Astrocyte (in vitro differentiated cells and primary cell): ENCODE measurements around the gene STARD13. TPM values are rescaled to one million over a fixed set of nuclear protein-coding genes. Genes with fewer than 3 reads are reported as not detected.
A peak's percentile ranks its signal among the peaks of the same experiment; 100 is the strongest.

ENCODE experiments used
- DNase-seq: peaks from one replicate; pipeline ENCODE4 v3.0.0-alpha.2; 2010; ENCODE audit warnings: low read depth
- FAIRE-seq: peaks from 2 replicates; lab custom pipeline; 2011; peaks lifted over from hg19 to GRCh38; lab: Jason Lieb, UNC
- H2AFZ ChIP-seq: 2 replicates; pipeline ENCODE4 v1.6.0; 2012; ENCODE audit warnings: low read depth, low read length, inconsistent platforms
- H3K27ac ChIP-seq: 2 replicates; pipeline ENCODE4 v1.5.1; 2011; ENCODE audit warnings: low read depth, low read length, inconsistent platforms
- H3K27me3 ChIP-seq: 2 replicates; pipeline ENCODE4 v1.6.0; 2011; ENCODE audit warnings: low read length, inconsistent platforms; ENCODE audit not compliant: insufficient read depth
- H3K36me3 ChIP-seq: 2 replicates; pipeline ENCODE4 v1.5.1; 2011; ENCODE audit warnings: low read length, inconsistent platforms; ENCODE audit not compliant: insufficient read depth
- H3K4me1 ChIP-seq: 2 replicates; pipeline ENCODE4 v1.5.1; 2011; ENCODE audit warnings: low read length, inconsistent platforms; ENCODE audit not compliant: insufficient read depth
- H3K4me2 ChIP-seq: 2 replicates; pipeline ENCODE4 v1.6.0; 2012; ENCODE audit warnings: low read length, inconsistent platforms
- H3K4me3 ChIP-seq: 2 replicates; pipeline ENCODE4 v1.5.1; 2011; ENCODE audit warnings: low read depth, mild to moderate bottlenecking, low read length, inconsistent platforms; ENCODE audit not compliant: insufficient read depth
- H3K79me2 ChIP-seq: 2 replicates; pipeline ENCODE4 v1.6.0; 2012; ENCODE audit warnings: mild to moderate bottlenecking, low read length, inconsistent platforms; ENCODE audit not compliant: insufficient read depth
- H3K9ac ChIP-seq: 2 replicates; pipeline ENCODE4 v1.6.0; 2012; ENCODE audit warnings: mild to moderate bottlenecking, low read length, inconsistent platforms
- H3K9me3 ChIP-seq: 2 replicates; pipeline ENCODE4 v1.5.1; 2012; ENCODE audit warnings: low read depth, mild to moderate bottlenecking, low read length, inconsistent platforms; ENCODE audit not compliant: insufficient read depth
- H4K20me1 ChIP-seq: 2 replicates; pipeline ENCODE4 v1.6.0; 2012; ENCODE audit warnings: low read length, inconsistent platforms; ENCODE audit not compliant: insufficient read depth
- H3K27ac Mint-ChIP-seq: one replicate; pipeline ENCODE4 v1.8.0; 2021; ENCODE audit warnings: mild to moderate bottlenecking, mixed read lengths; ENCODE audit not compliant: unreplicated experiment
- H3K27me3 Mint-ChIP-seq: one replicate; pipeline ENCODE4 v1.8.0; 2021; ENCODE audit warnings: low read depth, mixed read lengths; ENCODE audit not compliant: unreplicated experiment
- H3K36me3 Mint-ChIP-seq: one replicate; pipeline ENCODE4 v1.8.0; 2021; ENCODE audit warnings: low read depth, mixed read lengths; ENCODE audit not compliant: unreplicated experiment
- H3K4me1 Mint-ChIP-seq: one replicate; pipeline ENCODE4 v1.8.0; 2021; ENCODE audit warnings: low read depth, mixed read lengths; ENCODE audit not compliant: unreplicated experiment
- H3K4me3 Mint-ChIP-seq: one replicate; pipeline ENCODE4 v1.8.0; 2021; ENCODE audit warnings: mild to moderate bottlenecking, moderate library complexity, mixed read lengths; ENCODE audit not compliant: unreplicated experiment
- H3K9me3 Mint-ChIP-seq: one replicate; pipeline ENCODE4 v1.8.0; 2021; ENCODE audit warnings: mild to moderate bottlenecking, mixed read lengths; ENCODE audit not compliant: unreplicated experiment
- EZH2 ChIP-seq: IDR thresholded peaks from 2 replicates; pipeline ENCODE4 v1.6.1; 2012; ENCODE audit warnings: mild to moderate bottlenecking, low read length, inconsistent platforms; ENCODE audit not compliant: insufficient read depth
- total RNA-seq: library from RNA; stranded (reverse); gene quantifications from 2 replicates; pipeline ENCODE4 v1.2.1, GENCODE V29; 2021
- TF ChIP-seq, protein P1 (sequence below): IDR thresholded peaks from 2 replicates; pipeline ENCODE4 v1.5.1; 2011; ENCODE audit warnings: low read depth, mild to moderate bottlenecking, inconsistent platforms, low read length, moderate library complexity; ENCODE audit not compliant: insufficient read depth

The STARD13 gene
- total RNA-seq, 1 donor from 2014 or later: 30.1 TPM

DNA sequence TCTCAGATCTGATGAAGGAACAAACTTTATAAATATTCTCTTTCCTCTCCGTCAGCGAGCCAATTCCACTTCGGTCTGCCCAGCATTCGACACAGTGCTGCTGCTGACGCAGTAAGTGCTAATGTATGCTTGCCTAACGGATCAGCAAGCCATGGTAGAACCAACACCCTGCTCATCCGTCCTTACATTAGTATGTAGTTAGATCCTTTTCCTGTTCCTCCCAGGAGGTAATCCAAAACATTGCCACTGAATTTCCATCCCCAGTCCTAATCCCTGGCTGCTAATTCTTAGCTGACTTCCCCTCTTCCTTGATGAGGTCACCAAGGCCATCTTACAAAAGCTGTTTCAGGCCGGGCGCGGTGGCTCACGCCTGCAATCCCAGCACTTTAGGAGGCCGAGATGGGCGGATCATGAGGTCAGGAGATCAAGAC, 88.0 kb downstream of the STARD13 start:
- no peak overlapping the region for H2AFZ ChIP-seq
- Mint-ChIP-seq H3K4me3 (no peak overlapping the region), H3K4me1 (peaks cover 26% of the 10 kb centered on the region), H3K27me3 (no peaks in the 10 kb centered on the region), H3K9me3 (peaks cover 3% of the 10 kb centered on the region), H3K27ac (no peak overlapping the region), H3K36me3 (peaks cover 3% of the 10 kb centered on the region)
- H3K4me1 ChIP-seq: peaks cover 31% of the 10 kb centered on the region
- TF ChIP-seq EZH2: no peak
- TF ChIP-seq, protein P1, sequence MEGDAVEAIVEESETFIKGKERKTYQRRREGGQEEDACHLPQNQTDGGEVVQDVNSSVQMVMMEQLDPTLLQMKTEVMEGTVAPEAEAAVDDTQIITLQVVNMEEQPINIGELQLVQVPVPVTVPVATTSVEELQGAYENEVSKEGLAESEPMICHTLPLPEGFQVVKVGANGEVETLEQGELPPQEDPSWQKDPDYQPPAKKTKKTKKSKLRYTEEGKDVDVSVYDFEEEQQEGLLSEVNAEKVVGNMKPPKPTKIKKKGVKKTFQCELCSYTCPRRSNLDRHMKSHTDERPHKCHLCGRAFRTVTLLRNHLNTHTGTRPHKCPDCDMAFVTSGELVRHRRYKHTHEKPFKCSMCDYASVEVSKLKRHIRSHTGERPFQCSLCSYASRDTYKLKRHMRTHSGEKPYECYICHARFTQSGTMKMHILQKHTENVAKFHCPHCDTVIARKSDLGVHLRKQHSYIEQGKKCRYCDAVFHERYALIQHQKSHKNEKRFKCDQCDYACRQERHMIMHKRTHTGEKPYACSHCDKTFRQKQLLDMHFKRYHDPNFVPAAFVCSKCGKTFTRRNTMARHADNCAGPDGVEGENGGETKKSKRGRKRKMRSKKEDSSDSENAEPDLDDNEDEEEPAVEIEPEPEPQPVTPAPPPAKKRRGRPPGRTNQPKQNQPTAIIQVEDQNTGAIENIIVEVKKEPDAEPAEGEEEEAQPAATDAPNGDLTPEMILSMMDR: no peak
- FAIRE-seq (no peak), DNase-seq (no peak)
- H3K9me3 ChIP-seq: no peaks in the 10 kb centered on the region
- no peak overlapping the region for H3K4me3 ChIP-seq
- no peak overlapping the region for H3K9ac ChIP-seq
- H4K20me1 ChIP-seq: no peaks in the 10 kb centered on the region
- no peaks in the 10 kb centered on the region for H3K27me3 ChIP-seq
- peaks cover 90% of the 10 kb centered on the region for H3K79me2 ChIP-seq
- H3K4me2 ChIP-seq: no peak overlapping the region
- H3K36me3 ChIP-seq: no peaks in the 10 kb centered on the region
- H3K27ac ChIP-seq: no peak overlapping the region

GRCh38 chr13:33196767-33197166, 88.8 kb downstream of the STARD13 start:
- no peak overlapping the region for H3K4me3 Mint-ChIP-seq
- peak overlapping the region; percentile 43 for H3K27ac Mint-ChIP-seq
- Histone ChIP-seq H3K4me3 (no peak overlapping the region), H3K4me1 (peaks cover 37% of the 10 kb centered on the region), H3K27me3 (no peaks in the 10 kb centered on the region), H3K79me2 (peaks cover 89% of the 10 kb centered on the region), H3K27ac (peak overlapping the region; percentile 32), H4K20me1 (no peaks in the 10 kb centered on the region), H3K9ac (no peak overlapping the region), H3K9me3 (no peaks in the 10 kb centered on the region), H3K4me2 (no peak overlapping the region), H3K36me3 (no peaks in the 10 kb centered on the region), H2AFZ (no peak overlapping the region)
- no peaks in the 10 kb centered on the region for H3K9me3 Mint-ChIP-seq
- no peak for FAIRE-seq
- H3K27me3 Mint-ChIP-seq: no peaks in the 10 kb centered on the region
- no peak for DNase-seq
- H3K4me1 Mint-ChIP-seq: peaks cover 22% of the 10 kb centered on the region
- peaks cover 3% of the 10 kb centered on the region for H3K36me3 Mint-ChIP-seq
- TF ChIP-seq, protein P1: no peak
- TF ChIP-seq EZH2: no peak

- Histone ChIP-seq H3K79me2 (peaks cover 89% of the 10 kb centered on the region), H3K27ac (peak overlapping the region; percentile 99), H2AFZ (no peak overlapping the region), H3K4me1 (peaks cover 46% of the 10 kb centered on the region), H3K9ac (peak overlapping the region; percentile 88), H3K36me3 (no peaks in the 10 kb centered on the region), H3K4me3 (peak overlapping the region; percentile 22), H3K27me3 (no peaks in the 10 kb centered on the region), H3K9me3 (no peaks in the 10 kb centered on the region), H4K20me1 (no peaks in the 10 kb centered on the region), H3K4me2 (peak overlapping the region; percentile 69)
- no peak for DNase-seq
- H3K27me3 Mint-ChIP-seq: no peaks in the 10 kb centered on the region
- H3K4me3 Mint-ChIP-seq: no peak overlapping the region
- peak overlapping the region; percentile 66 for H3K27ac Mint-ChIP-seq
- FAIRE-seq: no peak
- peaks cover 30% of the 10 kb centered on the region for H3K4me1 Mint-ChIP-seq
- no peak for TF ChIP-seq EZH2
- TF ChIP-seq, protein P1: no peak
- no peaks in the 10 kb centered on the region for H3K9me3 Mint-ChIP-seq
- H3K36me3 Mint-ChIP-seq: peaks cover 3% of the 10 kb centered on the region
Observed at GRCh38 chr13:33195693-33196464, 89.7 kb downstream of the STARD13 start.
